ENCODE data around the gene PRR23E.

DNA sequence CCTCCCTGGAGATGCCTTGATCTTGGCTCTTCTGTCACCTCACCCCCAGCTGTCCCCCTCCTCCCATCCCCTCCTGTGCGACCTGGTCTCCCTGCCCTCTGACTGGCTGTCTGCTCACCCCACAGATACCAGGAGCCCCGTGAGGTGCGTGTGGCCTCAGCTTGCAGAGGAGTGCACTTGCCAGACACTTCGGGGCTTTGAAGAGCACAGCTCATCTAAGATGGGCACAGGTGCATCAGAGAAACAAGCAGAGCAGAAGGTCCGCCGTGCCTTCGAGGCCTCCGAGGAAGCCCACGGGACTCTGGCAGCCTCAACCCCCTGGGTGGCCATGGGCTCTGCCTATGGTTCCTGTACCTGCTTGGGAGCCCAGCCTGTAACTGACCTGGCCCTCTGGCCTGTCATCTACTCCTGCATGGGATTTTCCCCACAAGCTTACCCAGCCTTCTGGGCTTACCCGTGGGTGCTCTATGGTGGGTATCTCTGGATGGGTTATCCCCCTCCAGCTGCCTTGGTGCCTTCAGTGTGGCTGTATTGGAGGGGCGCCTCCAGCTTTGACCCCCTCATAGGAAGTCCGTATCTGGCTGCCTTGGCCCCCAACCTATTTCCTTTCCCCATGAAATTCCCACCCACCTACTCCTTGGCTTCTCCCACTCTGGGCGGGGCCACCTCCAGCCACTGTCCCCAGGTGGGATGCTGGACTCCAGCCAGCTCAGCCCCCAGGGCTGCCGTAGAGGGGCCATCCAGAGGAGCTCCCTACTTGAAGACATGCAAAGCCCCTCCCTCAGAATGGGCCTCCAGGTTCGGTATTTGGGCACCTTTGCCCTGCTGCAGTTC is 3.8 kb downstream of the PRR23E start:
- TF ChIP-seq GATA3 (IDR thresholded peaks at IDR 0.05; ENCODE audit: low read depth, low read length): no peak
- no peak for TF ChIP-seq GATA2 (IDR thresholded peaks at IDR 0.05; ENCODE audit: low read depth, low read length)

Data from SH-SY5Y (cell line).